Keratinocyte (primary cell): Measurements from ENCODE around the gene DNAJC28. TPM values are rescaled to one million over a fixed set of nuclear protein-coding genes. Genes with fewer than 3 reads are reported as not detected.
A peak's percentile ranks its signal among the peaks of the same experiment; 100 is the strongest.

Source experiments
- DNase-seq: peaks from one replicate; pipeline ENCODE4 v3.0.0-alpha.2; 2011; ENCODE audit warnings: low read depth, missing footprints, low spot score
- FAIRE-seq: peaks from 2 replicates; lab custom pipeline; 2011; peaks lifted over from hg19 to GRCh38; lab: Jason Lieb, UNC
- H2AFZ ChIP-seq: 2 replicates; pipeline ENCODE4 v1.6.0; 2012; ENCODE audit warnings: low read length, control low read depth, inconsistent platforms; ENCODE audit not compliant: control insufficient read depth
- H3K27ac ChIP-seq: 2 replicates; pipeline ENCODE4 v1.5.1; 2011; ENCODE audit warnings: low read length; ENCODE audit not compliant: control insufficient read depth, insufficient read depth
- H3K27me3 ChIP-seq: 3 replicates; pipeline ENCODE4 v1.6.0; 2011; ENCODE audit warnings: low read length; ENCODE audit not compliant: control insufficient read depth, insufficient read depth; ENCODE audit errors: extremely low read depth
- H3K36me3 ChIP-seq, 2 experiments: 2 replicates in 1 of 2; 3 replicates in 1 of 2; pipeline ENCODE4 v1.5.1; 2011; ENCODE audit warnings: low read length in 2 of 2, mild to moderate bottlenecking in 1 of 2; ENCODE audit not compliant: control insufficient read depth in 2 of 2, insufficient read depth in 2 of 2; ENCODE audit errors: extremely low read depth in 1 of 2
- H3K4me1 ChIP-seq: 3 replicates; pipeline ENCODE4 v1.5.1; 2011; ENCODE audit warnings: low read length; ENCODE audit not compliant: control insufficient read depth, insufficient read depth; ENCODE audit errors: extremely low read depth
- H3K4me2 ChIP-seq: 3 replicates; pipeline ENCODE4 v1.6.0; 2011; ENCODE audit warnings: low read depth, low read length; ENCODE audit not compliant: control insufficient read depth, insufficient read depth; ENCODE audit errors: extremely low read depth
- H3K4me3 ChIP-seq, 3 experiments: fragments of 200-600 bp in 1 of 3; sonication (generic) in 1 of 3; 2 replicates in 2 of 3; 3 replicates in 1 of 3; pipeline ENCODE4 v1.5.1; 2011 to 2016; ENCODE audit warnings: low read length in 3 of 3, mild to moderate bottlenecking in 3 of 3, control low read depth in 2 of 3, inconsistent platforms in 1 of 3, low read depth in 1 of 3, mixed read lengths in 1 of 3, mixed run types in 1 of 3, moderate library complexity in 1 of 3; ENCODE audit not compliant: control insufficient read depth in 2 of 3, insufficient read depth in 2 of 3; ENCODE audit errors: extremely low read depth in 1 of 3
- H3K79me2 ChIP-seq: 2 replicates; pipeline ENCODE4 v1.6.0; 2012; ENCODE audit warnings: low read length; ENCODE audit not compliant: control insufficient read depth, insufficient read depth
- H3K9ac ChIP-seq: 3 replicates; pipeline ENCODE4 v1.6.0; 2011; ENCODE audit warnings: low read length; ENCODE audit not compliant: control insufficient read depth, insufficient read depth; ENCODE audit errors: extremely low read depth
- H3K9me1 ChIP-seq: 3 replicates; pipeline ENCODE4 v1.6.0; 2011; ENCODE audit warnings: low read length; ENCODE audit not compliant: control insufficient read depth, insufficient read depth; ENCODE audit errors: extremely low read depth
- H3K9me3 ChIP-seq: 2 replicates; pipeline ENCODE4 v1.5.1; 2012; ENCODE audit warnings: low read depth, low read length; ENCODE audit not compliant: control insufficient read depth
- H4K20me1 ChIP-seq: 3 replicates; pipeline ENCODE4 v1.6.0; 2011; ENCODE audit warnings: low read length; ENCODE audit not compliant: control insufficient read depth, insufficient read depth; ENCODE audit errors: extremely low read depth
- EZH2 ChIP-seq: IDR thresholded peaks from one replicate; pipeline ENCODE4 v1.6.1; 2012; ENCODE audit warnings: inconsistent platforms, mild to moderate bottlenecking, low read length, moderate library complexity
- dilution Hi-C: fragments of 300-500 bp; cut with MboI; formaldehyde crosslinking; loops from one replicate; pipeline ENCODE4 v1.7.0; 2020; ENCODE audit warnings: low sequenced_read_pairs; ENCODE audit not compliant: extremely low pct_ligation_motif_present
- polyA plus RNA-seq, 5 experiments: library from polyadenylated mRNA; depleted of rRNA in 3 of 5; stranded (reverse) in 3 of 5; stranded (forward) in 1 of 5; unstranded in 1 of 5; fragments of >200 nt; gene quantifications; 1 replicate in 1 of 5; 2 replicates in 3 of 5; 3 replicates in 1 of 5; pipeline versions ENCODE4 v1.2.1 to v1.2.3, GENCODE V29; 2011 to 2012; ENCODE audit warnings: missing spikeins in 2 of 5, low read depth in 1 of 5, low replicate concordance in 1 of 5
- TF ChIP-seq, protein P1 (sequence below), 3 experiments: IDR thresholded peaks in 1 of 3; conservative IDR thresholded peaks in 1 of 3; optimal IDR thresholded peaks in 1 of 3; 2 replicates in 2 of 3; 3 replicates in 1 of 3; pipeline versions ENCODE3 to v1.5.1; 2011; ENCODE audit warnings: low read length in 3 of 3, mild to moderate bottlenecking in 3 of 3, moderate library complexity in 2 of 3, control low read depth in 1 of 3, inconsistent platforms in 1 of 3; ENCODE audit not compliant: insufficient read depth in 2 of 3; ENCODE audit errors: extremely low read depth in 1 of 3

DNAJC28 gene
- polyA plus RNA-seq, 1 donor (not counting 4 experiments of a cell fraction or from before 2014, with no cell fraction given): 1.4 TPM

- Histone ChIP-seq H3K36me3 (no peaks in the 10 kb centered on the region), H3K9ac (peak overlapping the region; percentile 91), H2AFZ (peak overlapping the region; percentile 87), H3K27ac (peak overlapping the region; percentile 83), H3K4me3 (peak overlapping the region; percentile 90 to 98 (median 94)), H3K27me3 (no peaks in the 10 kb centered on the region), H3K4me1 (peaks cover 8% of the 10 kb centered on the region), H3K4me2 (peak overlapping the region; percentile 94), H3K79me2 (peaks cover 30% of the 10 kb centered on the region), H3K9me3 (no peaks in the 10 kb centered on the region), H3K9me1 (no peaks in the 10 kb centered on the region), H4K20me1 (no peaks in the 10 kb centered on the region)
- dilution Hi-C loops: no loop called here
- DNase-seq (no peak), FAIRE-seq (no peak)
- TF ChIP-seq EZH2: no peak
- TF ChIP-seq, protein P1, sequence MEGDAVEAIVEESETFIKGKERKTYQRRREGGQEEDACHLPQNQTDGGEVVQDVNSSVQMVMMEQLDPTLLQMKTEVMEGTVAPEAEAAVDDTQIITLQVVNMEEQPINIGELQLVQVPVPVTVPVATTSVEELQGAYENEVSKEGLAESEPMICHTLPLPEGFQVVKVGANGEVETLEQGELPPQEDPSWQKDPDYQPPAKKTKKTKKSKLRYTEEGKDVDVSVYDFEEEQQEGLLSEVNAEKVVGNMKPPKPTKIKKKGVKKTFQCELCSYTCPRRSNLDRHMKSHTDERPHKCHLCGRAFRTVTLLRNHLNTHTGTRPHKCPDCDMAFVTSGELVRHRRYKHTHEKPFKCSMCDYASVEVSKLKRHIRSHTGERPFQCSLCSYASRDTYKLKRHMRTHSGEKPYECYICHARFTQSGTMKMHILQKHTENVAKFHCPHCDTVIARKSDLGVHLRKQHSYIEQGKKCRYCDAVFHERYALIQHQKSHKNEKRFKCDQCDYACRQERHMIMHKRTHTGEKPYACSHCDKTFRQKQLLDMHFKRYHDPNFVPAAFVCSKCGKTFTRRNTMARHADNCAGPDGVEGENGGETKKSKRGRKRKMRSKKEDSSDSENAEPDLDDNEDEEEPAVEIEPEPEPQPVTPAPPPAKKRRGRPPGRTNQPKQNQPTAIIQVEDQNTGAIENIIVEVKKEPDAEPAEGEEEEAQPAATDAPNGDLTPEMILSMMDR (optimal IDR thresholded peaks at IDR 0.05 in 1 of 3, IDR thresholded peaks at IDR 0.05 in 1 of 3, conservative IDR thresholded peaks at IDR 0.05 in 1 of 3; ENCODE audit: extremely low read depth in 1 of 3, insufficient read depth in 2 of 3, low read length in 3 of 3): peak in 1 of 3 experiments; percentile 17
These were observed 12.4 kb downstream of the DNAJC28 start for GRCh38 chr21:33478935-33479678.

- peaks cover 8% of the 10 kb centered on the region for H3K4me1 ChIP-seq
- no peak for FAIRE-seq
- no peaks in the 10 kb centered on the region for H3K27me3 ChIP-seq
- H3K27ac ChIP-seq: peak overlapping the region; percentile 83
- H3K9me1 ChIP-seq: no peaks in the 10 kb centered on the region
- DNase-seq: no peak
- H2AFZ ChIP-seq: peak overlapping the region; percentile 87
- dilution Hi-C loops: no loop called here
- H3K4me3 ChIP-seq: peak overlapping the region; percentile 90 to 98 (median 94)
- H3K36me3 ChIP-seq: no peaks in the 10 kb centered on the region
- H3K79me2 ChIP-seq: peaks cover 36% of the 10 kb centered on the region
- H3K9ac ChIP-seq: peak overlapping the region; percentile 91
- TF ChIP-seq, protein P1 (optimal IDR thresholded peaks at IDR 0.05 in 1 of 3, IDR thresholded peaks at IDR 0.05 in 1 of 3, conservative IDR thresholded peaks at IDR 0.05 in 1 of 3; ENCODE audit: extremely low read depth in 1 of 3, insufficient read depth in 2 of 3, low read length in 3 of 3): no peak
- TF ChIP-seq EZH2: no peak
- H4K20me1 ChIP-seq: no peaks in the 10 kb centered on the region
- H3K9me3 ChIP-seq: no peaks in the 10 kb centered on the region
- peak overlapping the region; percentile 94 for H3K4me2 ChIP-seq
These were observed 13.3 kb downstream of the DNAJC28 start for GRCh38 chr21:33478182-33478581.
